GM18502 (cell line): ENCODE results near the gene LARP1B.
A peak's percentile ranks its signal among the peaks of the same experiment; 100 is the strongest.
"Not testable (repeated sequence)": the region's sequence is repeated elsewhere in the genome, so short reads cannot be mapped to it uniquely, and the experiment has no call there.

Source experiments
- ATAC-seq: cut with Tn5 transposase; IDR thresholded peaks from one replicate; pipeline ENCODE4 v1.9.1; 2021; ENCODE audit warnings: mild to moderate bottlenecking; ENCODE audit not compliant: unreplicated experiment, poor library complexity

The LARP1B gene

DNA sequence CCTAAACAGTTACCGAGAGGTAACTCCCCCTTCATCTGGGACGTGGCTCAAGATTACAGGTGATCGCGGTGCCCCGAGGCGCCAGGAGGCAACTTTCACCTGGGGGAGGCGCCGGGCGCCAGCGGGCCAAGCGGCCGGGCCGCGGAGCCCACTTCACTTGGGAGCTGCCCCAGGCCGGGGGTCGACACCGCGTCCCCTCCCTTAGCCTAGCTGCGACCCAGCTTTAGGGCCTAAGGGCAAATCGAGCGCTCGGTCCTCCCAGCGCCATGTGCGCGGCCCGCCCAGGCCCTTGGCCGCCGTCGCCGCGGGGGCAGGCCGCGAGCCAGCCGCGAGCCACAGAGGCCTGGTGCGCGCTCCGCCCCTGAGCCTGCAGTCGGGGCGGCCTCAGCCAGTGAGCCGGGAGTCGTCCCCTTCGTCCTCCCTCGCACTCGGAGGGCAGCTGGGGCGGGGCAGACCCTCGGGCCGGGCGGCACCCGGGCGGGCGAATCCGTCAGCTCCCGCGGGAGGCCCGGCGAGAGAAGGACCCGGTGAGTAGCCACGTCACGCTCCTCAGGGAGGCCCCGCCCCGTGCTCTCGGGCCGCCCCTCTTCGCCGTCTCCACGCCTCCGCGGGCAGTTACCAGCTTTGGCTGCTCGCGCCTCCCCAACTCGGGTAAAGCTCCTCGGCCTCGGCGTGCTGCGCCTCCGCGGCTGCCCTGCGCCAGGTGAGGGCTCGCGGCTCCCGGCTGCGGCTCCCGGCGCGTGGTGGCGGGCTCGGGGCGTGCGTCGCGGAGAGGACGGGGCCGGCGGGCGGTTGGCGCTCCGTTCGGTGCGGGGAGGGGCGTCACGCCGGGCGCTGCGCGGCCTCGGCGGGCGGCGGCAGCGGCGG, at the start of gene LARP1B:
Gene LARP1B (plus strand): TSS at position 614 of the 867 bp plus-strand sequence. CDS start 13,640 bp downstream, outside the sequence.
- ATAC-seq, result peak; percentile 91

DNA sequence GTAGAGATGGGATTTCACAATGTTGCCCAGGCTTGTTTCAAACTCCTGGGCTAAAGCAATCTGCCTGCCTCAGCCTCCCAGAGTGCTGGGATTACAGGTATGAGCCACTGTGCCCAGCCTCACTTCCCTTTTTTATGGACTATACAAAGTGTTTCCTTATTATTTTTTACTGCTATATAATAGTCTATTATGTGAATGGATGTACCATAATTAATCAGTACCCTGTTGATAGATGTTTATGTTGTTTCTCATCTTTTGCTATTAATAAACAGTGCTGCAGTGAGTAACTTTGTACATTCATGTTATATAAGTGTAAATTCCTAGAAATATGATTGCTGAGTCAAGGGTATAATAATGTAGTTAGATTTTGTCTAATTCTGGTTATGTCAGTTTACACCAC, 35.8 kb upstream of the LARP1B start:
- ATAC-seq, result no peak

DNA sequence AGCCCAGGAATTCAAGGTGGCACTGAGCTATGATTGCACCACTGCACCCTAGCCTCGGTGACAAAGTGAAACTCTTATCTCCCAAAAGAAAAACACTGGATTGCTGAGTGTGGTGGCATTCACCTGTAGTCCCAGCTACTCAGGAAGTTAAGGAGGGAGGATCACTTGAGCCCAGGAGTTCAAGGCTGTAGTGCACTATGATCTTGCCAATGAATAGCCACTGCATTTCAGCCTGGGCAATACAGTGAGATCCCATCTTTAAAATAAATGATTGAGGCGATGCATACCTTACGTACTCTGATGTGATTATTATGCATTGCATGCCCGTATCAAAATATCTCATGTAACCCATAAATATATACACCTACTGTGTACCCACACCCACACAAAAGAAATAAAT, 31.2 kb upstream of the LARP1B start:
- ATAC-seq, result no peak

DNA sequence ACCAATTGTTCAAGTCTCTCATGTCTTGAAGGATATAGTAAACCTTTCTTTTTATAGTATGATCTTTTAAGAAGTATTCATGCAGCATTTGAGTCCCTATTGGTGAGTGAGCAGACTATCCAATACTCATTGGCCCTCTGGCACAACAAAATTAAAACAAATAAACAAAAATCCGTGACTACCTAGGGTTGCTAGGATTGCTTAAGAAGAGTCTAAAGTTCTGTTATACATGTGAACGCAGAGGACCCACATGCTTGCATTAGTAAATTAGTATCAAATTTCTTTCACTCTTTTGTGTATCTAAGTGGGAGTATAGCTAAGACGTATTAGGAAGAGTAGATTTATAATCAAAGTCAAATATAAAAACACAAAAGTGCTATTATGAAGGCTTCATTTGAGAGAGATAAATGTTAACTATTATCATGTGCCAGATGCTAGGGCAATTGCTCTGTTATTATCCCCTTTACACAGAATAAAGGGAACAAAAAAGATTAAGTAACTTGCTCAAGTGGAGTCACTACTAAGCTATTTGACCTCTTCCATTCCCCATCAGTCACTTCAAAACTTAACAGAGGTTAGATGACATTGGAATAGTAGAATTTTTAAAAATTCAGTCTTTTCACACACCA, 29.2 kb upstream of the LARP1B start:
- no peak for ATAC-seq

DNA sequence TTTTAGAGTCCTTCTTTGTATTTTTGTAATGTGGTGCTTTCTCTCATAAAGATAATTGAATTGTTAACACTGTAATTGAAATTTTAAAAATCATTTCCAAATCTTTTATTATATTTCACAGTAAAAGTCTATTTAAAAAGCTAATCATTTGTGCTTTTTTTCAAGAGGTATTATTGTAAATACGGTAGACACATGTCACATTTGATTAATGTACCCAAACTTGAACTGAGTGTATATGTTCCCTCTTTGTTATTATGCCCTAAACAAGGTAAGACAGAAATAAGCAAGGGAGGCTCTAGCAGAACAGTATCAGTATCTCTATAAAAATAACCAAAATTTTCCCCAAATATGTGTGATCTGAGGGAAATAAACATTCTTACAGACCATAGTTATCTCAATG, 21.5 kb upstream of the LARP1B start:
- no peak for ATAC-seq

DNA sequence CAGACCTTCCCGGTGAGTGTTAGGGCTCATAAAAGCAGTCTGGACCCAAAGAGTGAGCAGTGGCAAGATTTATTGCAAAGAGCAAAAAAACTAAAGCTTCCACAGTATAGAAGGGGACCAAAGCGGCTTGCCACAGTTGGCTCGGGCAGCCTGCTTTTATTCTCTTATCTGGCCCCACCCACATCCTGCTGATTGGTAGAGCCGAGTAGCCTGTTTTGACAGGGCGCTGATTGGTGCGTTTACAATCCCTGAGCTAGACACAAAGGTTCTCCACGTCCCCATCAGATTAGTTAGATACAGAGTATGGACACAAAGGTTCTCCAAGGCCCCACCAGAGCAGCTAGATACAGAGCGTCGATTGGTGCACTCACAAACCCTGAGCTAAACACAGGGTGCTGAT, 14.1 kb upstream of the LARP1B start:
- not testable (repeated sequence) for ATAC-seq

DNA sequence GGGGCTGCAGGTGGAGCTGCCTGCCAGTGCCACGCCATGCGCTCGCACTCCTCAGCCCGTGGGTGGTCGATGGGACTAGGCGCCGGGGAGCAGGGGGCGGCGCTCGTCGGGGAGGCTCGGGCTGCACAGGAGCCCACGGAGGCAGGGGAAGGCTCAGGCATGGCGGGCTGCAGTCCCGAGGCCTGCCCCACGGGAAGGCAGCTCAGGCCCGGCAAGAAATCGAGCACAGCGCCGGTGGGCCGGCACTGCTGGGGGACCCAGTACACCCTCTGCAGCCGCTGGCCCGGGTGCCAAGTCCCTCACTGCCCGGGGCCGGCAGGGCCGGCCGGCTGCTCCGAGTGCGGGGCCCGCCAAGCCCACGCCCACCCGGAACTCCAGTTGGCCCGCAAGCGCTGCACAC, 13.6 kb upstream of the LARP1B start:
- not testable (repeated sequence) for ATAC-seq

DNA sequence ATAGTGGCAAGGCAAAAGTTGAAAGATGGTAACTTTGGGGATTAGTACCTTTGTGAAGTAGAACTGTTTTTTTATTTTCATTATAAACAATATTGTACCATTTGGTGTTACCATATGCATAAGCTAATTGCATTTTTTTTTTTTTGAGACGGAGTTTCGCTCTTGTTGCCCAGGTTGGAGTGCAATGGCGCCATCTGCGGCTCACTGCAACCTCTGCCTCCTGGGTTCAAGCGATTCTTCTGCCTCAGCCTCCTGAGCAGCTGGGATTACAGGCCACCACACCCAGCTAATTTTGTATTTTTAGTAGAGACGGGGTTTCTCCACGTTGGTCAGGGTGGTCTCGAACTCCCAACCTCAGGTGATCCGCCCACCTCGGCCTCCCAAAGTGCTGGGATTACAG, 9.9 kb upstream of the LARP1B start:
- ATAC-seq, result not testable (repeated sequence)

DNA sequence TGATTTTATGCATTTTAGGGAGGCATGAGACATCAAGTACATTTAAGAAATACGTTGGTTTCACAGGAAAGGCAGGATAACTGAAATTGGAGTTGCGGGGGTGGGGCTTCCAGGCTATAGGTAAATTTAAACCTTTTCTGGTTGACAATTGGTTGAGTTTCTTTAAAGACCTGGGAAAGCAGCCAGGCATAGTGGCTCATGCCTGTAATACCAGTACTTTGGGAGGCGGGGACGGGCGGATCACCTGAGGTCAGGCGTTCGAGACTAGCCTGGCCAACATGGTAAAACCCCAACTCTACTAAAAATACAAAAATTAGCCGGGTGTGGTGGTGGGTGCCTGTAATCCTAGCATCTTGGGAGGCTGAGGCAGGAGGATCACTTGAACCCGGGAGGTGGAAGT, 6.2 kb upstream of the LARP1B start:
- not testable (repeated sequence) for ATAC-seq

DNA sequence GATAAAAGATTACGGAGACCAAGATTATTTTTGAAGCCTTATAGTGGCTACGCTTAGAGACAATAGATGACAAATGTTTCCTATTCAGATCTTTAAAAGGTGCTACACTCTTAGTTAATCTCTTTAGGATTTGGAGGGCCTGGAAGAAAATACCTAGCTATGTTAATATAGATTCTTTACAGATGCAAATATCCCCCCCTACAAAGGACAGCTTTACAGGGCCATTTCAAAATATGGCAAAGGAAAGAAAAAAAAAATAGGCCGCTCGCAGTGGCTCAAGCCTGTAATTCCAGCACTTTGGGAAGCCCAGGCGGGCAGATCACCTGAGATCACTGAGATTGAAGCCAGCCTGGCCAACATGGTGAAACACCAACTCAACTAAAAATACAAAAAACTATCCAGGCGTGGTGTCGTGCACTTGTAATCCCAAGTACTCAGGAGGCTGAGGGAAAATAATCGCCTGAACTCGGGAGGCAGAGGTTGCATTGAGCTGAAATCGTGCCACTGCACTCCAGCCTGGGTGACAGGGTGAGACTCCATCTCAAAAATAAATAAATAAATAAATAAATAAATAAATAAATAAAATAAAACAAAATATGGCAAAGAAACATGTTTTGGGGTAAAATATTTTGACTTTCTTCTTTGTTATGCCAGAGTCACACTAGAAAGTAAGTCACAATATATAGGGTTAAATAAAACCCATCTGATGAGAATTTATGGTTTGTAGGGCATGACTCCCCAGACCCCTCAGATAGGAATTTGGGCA, 5.5 kb upstream of the LARP1B start:
- ATAC-seq, result not testable (repeated sequence)

DNA sequence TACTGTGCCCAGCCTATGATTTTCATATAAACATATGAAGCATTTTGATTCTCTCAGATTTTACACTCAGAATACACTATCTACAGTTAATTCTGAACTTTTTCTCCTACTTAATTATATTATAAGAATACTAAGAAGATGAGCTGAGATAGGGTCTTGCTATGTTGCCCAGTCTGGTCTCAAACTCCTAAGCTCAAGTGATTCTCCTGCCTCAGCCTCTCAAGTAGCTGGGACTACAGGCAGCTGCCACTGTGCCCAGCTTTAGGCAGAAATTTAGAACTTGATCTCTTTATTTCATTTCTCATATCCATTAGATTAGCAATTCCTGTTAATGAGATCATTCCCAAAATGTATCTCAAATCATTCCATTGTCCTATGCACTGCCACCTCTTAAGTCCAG, 4.7 kb upstream of the LARP1B start:
- no peak for ATAC-seq

DNA sequence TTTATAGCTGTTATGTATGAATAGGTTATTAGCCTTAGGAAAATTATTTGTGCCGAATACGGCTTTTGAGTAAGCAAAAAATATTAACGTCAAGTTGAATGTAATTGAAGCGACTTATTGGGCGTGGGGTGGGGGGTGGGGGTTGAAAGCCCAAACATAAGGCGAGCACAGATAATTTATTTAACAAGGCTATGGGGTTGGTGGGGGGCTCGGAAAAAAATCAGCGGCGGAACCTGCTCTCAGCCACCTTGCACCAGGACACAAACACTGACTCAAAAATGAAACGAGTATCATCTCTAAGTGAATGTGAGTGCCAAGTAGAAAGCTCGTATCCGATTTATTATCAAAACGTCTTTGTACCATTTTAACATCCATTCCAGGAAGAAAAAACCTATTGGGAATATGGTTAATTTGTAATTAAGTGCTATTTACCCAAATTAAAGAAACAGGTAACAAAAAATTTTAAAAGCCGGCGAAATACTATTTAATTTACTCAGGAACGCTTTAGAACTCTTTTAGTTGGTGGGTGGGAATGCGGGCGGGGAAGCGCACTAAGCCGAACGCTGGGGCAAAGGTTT, 902 bp upstream of the LARP1B start:
- no peak for ATAC-seq

DNA sequence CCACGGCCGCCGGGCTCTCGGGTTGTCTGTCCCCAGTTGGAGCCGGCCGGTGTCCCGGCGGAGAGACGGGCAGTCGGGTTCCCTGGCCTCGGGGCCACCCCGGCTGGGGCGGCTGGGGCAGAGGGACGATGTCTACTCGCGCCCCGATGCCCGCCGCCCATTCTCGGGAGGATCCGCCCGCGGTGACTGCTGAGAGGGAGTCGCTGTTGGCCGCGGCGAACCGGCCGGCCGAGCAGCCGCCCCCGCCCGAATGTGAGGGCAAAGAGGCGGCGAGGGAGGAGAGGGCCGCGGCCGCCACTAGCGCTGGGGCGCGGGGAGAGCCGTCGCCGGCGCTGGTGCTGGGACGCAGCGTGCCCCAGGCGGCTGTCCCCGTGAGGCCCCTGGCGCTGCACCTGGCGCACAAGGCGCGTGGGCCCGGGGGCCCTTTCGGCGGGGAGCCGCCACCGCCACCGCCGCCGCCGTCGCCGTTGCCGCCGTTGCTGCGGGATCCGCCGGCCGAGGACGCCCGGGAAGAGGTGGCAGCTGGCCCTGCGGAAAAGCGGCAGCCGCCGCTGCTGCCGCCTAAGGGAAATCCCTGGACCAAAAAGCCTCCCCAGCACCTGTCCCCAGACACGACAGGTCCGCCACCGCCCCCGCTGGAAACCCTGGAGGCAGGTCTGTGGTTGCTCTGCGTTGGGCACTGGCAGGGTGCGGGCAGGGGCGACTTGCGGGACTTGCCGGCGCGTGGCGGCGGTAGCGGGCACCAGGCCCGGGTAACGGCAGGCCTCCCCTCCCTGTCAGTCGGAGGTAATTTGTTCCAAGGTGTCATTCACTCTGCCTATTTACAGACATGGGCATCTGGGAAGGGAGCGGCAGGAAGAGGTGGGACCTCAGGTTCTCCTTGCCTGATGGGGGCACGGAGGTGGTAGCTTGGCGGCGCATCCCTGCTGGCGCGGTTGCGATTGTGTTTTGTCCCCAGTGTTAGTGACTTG, 739 bp downstream of the LARP1B start:
- ATAC-seq, result peak; percentile 40

DNA sequence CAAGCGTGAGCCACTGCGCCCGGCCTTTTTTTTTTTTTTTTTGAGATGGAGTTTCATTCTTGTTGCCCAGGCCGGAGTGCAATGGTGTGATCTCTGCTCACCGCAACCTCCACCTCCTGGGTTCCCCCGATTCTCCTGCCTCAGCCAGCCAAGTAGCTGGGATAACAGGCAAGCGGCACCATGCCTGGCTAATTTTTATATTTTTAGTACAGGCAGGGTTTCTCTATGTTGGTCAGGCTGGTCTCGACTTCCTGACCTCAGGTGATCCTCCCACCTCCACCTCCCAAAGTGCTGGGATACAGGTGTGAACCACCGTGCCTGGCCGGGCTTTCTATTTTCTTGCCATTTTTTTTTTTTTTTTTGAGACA, 5.3 kb downstream of the LARP1B start:
- not testable (repeated sequence) for ATAC-seq

DNA sequence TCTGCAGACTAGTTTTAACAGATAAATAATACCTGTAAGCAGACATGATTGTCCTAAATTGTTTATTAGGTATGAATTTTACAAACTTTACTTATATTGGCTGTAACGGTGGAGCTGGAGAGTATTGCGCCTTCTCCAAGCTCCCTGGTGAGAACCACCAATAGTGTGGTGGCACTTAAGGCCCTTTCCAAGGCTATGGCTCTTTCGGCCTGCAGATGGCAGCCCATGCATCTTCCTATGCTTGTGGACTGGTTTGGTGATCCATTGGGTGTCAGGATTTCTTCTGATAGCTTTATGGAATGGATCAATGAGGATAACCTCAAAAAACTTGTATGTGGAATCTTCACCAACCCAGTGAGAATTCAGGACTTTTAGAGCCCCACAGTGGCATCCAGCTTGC, 7.8 kb downstream of the LARP1B start:
- ATAC-seq, result no peak

DNA sequence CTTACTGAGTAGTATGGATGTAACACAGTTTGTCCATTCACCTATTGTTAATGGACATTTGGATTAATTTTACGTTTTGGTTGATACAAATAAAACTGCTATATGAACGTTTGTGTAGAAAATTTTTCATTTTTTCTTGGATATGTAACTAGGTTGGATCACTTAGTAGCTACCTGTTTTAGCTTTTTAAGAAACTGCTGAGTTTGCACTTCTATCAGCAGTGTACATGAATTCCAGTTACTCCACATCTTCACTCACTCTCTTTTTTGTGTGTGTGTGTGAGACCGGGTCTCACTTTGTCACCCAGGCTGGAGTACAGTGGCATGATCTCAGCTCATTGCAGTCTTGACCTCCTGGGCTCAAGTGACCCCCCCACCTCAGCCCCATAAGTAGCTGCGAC, 15.4 kb downstream of the LARP1B start:
- no peak for ATAC-seq

DNA sequence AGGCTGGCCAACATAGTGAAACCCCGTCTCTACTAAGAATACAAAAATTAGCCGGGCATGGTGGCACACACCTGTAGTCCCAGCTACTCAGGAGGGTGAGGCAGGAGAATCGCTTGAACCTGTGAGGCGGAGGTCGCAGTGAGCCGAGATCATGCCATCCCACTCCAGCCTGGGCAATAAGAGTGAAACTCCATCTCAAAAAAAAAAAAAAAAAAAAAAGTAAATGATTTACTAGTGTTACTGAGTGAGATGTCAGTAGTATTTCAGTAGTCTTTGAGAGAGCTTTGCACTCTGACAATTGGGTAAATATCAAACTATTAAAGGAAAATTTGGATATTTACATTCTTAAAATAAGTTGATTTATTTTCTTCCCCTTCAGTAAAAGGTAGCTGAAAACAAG, 34.2 kb downstream of the LARP1B start:
- ATAC-seq, result not testable (repeated sequence)

DNA sequence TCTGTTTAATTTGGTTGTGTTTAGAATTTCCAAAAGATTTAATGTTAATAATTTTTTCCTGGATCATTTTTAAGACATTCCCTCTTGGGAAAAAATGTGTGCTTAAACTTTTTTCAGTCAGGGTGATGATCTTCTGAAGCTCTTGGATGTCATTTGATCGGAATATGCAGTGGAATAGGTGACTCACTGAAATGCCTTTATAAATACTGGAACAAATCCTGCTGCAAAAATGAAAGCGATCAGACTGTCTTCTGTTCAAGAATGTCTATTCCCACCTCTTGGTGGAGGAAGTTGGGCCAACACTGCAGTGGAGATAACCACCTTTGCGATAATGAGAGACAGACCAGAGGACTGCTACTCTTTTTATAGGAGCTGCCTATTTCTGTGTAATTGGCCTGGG, 46.7 kb downstream of the LARP1B start:
- no peak for ATAC-seq

DNA sequence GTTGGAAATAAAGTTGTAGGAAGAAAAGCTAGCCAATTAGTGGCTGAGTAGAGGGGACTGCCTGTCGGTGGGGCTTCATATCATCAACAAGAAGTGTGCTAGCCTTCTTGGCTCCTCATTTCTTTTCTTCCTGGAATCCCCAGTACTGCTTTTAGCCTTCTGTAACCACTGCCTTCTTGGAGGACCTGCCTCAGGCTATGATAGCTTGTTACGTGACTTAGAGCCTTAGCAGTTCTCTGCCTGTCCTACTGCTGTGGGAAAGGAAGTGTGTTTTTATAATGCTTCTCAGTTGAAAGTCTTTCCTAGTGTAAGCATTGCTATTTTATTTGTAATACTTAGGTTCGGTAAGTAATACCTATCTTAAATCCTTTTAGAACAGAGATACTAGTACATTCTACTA, 61.9 kb downstream of the LARP1B start:
- ATAC-seq, result no peak

DNA sequence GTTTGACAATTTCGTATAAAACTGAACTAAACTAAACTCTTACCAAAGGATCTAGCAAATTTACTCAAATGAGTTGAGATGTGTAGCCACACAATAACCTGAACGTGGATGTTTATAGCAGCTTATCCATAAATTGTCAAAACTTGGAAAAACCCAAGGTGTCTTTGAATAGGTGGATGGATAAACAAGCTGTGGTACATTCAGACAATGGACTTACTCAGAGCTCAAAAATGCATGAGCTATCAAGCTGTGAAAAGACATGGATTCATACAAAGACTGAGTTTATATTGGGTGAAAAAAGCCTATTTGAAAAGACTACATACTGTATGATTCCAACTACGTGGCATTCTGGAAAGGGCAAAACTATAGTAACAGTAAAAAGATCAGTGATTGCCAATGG, 69.5 kb downstream of the LARP1B start:
- ATAC-seq, result no peak
